Adrenal gland (tissue), 5 donors: ENCODE measurements around the gene CWC27.

Experiments used
- CTCF ChIP-seq, 6 experiments: fragments of 450-650 bp in 4 of 6; fragments of 200-600 bp in 2 of 6; sonication (generic) in 1 of 6; IDR thresholded peaks; 1 replicate in 5 of 6; 2 replicates in 1 of 6; pipeline versions ENCODE4 v1.5.1 to v1.8.0; 2016 to 2021; ENCODE audit warnings: antibody characterized with exemption in 6 of 6, mild to moderate bottlenecking in 2 of 6, moderate library complexity in 1 of 6
- POLR2A ChIP-seq, 2 donors: fragments of 450-650 bp; IDR thresholded peaks; one replicate each; pipeline ENCODE4 v1.6.1; 2017; ENCODE audit warnings: antibody characterized with exemption in 2 of 2, mild to moderate bottlenecking in 2 of 2, moderate library complexity in 1 of 2
- donor health status: DM: no; HTN: no; CAD: no.

DNA sequence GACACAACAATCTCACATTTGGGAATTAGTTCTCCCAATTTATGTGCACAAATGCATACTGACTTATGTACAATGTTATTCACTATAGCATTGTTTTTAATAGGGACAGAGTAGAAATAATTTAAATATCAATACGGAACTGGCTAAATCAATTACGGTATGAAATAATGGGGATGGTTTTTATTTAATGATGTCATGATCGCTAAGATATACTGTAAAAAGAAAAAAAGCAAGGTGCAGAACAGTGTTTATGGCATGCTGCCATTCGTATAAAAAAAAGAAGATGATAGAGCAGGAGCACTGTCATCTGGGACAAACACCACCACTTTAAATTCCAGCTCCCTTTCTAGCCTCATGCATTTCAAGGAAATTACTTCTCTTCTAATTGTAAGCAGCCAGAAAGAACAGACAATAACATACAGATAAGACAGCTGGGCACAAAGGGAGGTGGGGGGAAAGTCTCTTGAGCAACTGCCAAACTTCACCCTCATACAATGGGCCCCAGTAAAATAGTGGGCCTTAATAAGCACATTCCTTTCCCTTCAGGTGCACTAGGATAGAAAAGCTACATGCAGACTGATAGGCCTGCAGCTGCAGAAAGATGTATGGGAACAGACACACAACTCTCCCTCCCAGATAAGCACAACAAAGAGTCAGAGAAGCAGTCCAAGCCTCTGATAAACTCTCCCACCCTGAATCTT is 8.6 kb upstream of the CWC27 start:
- TF ChIP-seq CTCF (IDR thresholded peaks at IDR 0.05) (no peak), POLR2A (IDR thresholded peaks at IDR 0.05) (no peak)
